IgD-negative memory B cell (primary cell): ENCODE measurements around the gene TTLL11. TPM values are rescaled to one million over a fixed set of nuclear protein-coding genes. Genes with fewer than 3 reads are reported as not detected.
A peak's percentile ranks its signal among the peaks of the same experiment; 100 is the strongest.

Experiments used
- H3K27ac Mint-ChIP-seq, 3 donors: one replicate each; pipeline ENCODE4 v1.8.0; 2020 to 2022; ENCODE audit warnings: mild to moderate bottlenecking in 3 of 3, mixed read lengths in 3 of 3, moderate library complexity in 1 of 3
- H3K27me3 Mint-ChIP-seq: one replicate; pipeline ENCODE4 v1.8.0; 2021; ENCODE audit warnings: mixed read lengths
- H3K36me3 Mint-ChIP-seq: one replicate; pipeline ENCODE4 v1.8.0; 2020; ENCODE audit warnings: mild to moderate bottlenecking, mixed read lengths
- H3K4me1 Mint-ChIP-seq, 3 donors: one replicate each; pipeline ENCODE4 v1.8.0; 2020 to 2022; ENCODE audit warnings: mixed read lengths in 3 of 3, mild to moderate bottlenecking in 1 of 3
- H3K4me3 Mint-ChIP-seq, 4 donors: one replicate each; pipeline ENCODE4 v1.8.0; 2020 to 2022; ENCODE audit warnings: mild to moderate bottlenecking in 4 of 4, mixed read lengths in 4 of 4, moderate library complexity in 3 of 4
- H3K9me3 Mint-ChIP-seq, 3 donors: one replicate each; pipeline ENCODE4 v1.8.0; 2020 to 2021; ENCODE audit warnings: mixed read lengths in 3 of 3, mild to moderate bottlenecking in 1 of 3
- polyA plus RNA-seq: library from polyadenylated mRNA; unstranded; fragments of 300-500 nt; fragmentation: Illumina TruSeq; gene quantifications from one replicate; pipeline ENCODE4 v1.2.3, GENCODE V29; 2021

TTLL11 gene
- polyA plus RNA-seq, 1 donor from 2014 or later: 6.0 TPM

DNA sequence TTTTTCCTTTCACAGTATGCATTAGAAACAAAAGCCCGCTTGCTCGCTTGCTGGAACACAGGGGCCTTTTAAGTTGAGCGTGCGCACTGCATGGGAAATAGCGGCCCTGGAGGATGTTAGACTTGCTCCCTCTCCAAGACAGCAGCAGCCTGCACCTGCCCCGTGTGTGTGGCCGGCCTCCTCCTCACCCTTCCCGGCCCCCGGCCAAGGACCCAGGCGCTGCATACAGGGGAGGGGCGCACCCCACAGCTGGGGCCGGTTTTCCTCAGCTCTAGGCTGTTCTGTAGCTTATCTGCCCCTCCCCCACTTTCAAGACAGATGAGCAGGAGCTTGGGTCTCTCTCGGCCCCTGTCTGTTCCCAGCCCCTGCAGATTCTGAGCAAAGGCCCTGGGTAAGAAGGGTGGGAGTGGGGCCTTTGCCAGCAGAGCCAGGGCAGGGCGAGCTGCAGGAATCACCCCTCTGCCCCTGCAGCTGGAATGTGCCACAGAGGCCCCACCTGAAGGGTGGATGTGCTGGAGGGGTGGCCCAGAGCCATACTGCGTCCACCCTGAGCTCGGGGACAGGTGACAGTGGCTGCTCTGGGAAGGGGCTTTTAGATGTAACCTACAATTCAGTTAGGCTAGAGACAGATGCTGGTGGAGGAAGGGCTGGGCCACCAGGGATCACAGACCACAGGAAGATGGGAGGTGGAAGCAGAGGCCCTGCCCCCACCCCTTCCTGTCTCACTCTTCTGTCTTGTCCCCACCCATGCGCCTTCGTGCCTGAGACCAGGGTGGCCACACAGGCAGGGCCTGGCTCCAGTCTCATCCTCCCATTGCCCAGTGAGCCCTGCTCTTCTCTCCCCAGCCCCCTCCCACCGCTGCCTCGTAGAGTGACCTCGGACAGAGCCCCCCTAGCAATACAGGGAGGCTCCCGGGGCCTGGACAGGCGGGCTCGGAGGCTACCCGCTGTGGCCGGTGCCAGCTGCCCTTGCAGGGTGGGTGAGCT is 309.3 kb downstream of the TTLL11 start:
- peaks cover 0 to 6% (median 0%) of the 10 kb centered on the region in 3 donors for H3K9me3 Mint-ChIP-seq
- H3K4me1 Mint-ChIP-seq: no peaks in the 10 kb centered on the region
- peaks cover 1% of the 10 kb centered on the region for H3K36me3 Mint-ChIP-seq
- no peak overlapping the region for H3K27ac Mint-ChIP-seq
- peaks cover 9% of the 10 kb centered on the region for H3K27me3 Mint-ChIP-seq
- no peak overlapping the region for H3K4me3 Mint-ChIP-seq

DNA sequence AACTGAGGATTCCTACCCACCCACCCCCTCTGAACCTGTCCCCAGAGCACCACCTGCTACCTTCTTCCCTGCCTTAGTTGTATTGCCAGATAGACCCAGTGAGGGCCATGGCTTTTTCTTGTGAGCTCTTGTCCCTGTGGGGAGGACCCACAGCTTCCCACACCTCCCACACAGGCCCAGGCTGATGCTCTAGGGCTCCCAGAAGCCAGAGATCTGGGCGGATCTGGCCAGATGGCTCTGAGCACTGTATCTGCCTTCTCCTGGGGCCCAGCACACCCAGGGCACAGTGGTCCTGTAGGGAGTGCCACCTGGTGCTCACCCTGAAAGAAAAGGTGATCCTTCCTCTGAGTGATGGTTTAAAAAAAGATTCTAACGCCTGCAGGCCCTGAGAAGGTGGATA is 310.0 kb downstream of the TTLL11 start:
- no peak overlapping the region for H3K27ac Mint-ChIP-seq
- no peaks in the 10 kb centered on the region for H3K4me1 Mint-ChIP-seq
- H3K27me3 Mint-ChIP-seq: peaks cover 9% of the 10 kb centered on the region
- H3K36me3 Mint-ChIP-seq: peaks cover 1% of the 10 kb centered on the region
- no peak overlapping the region for H3K4me3 Mint-ChIP-seq
- peaks cover 0 to 12% (median 1%) of the 10 kb centered on the region in 3 donors for H3K9me3 Mint-ChIP-seq

DNA sequence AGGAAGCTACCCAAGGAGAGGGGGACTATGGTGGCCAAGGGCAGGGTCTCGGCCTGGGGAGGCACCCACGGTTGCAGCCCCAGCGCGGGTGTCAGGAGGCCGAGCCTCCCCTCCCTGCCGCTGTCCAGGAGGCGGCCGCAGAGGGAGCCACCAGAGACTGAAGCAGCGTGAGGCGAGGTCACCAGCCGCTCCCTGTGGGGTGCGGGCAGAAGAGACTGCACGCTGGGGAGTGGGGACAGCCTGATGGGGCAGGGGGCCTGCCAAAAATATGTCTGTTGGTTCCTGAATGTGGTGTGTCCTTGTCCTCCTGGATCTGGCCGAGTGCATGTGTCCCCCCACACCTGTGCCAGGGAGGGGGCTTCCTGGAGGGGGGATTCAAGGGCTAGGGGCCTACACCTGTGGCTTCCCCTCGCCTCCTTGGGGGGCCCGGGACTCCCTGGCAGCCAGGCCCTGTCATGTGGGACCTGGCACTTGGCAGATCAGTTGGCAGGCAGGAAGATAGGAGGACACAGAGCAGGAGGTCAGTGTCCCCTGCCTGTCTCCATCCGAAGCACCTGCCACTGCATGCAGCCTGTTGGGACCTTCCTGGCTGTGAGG is 310.5 kb downstream of the TTLL11 start:
- H3K9me3 Mint-ChIP-seq: peaks cover 0 to 12% (median 1%) of the 10 kb centered on the region in 3 donors
- H3K4me3 Mint-ChIP-seq: no peak overlapping the region
- peak overlapping the region in 1 of 3 donors; percentile 28 for H3K27ac Mint-ChIP-seq
- no peaks in the 10 kb centered on the region for H3K4me1 Mint-ChIP-seq
- H3K36me3 Mint-ChIP-seq: peaks cover 1% of the 10 kb centered on the region
- H3K27me3 Mint-ChIP-seq: peaks cover 9% of the 10 kb centered on the region

DNA sequence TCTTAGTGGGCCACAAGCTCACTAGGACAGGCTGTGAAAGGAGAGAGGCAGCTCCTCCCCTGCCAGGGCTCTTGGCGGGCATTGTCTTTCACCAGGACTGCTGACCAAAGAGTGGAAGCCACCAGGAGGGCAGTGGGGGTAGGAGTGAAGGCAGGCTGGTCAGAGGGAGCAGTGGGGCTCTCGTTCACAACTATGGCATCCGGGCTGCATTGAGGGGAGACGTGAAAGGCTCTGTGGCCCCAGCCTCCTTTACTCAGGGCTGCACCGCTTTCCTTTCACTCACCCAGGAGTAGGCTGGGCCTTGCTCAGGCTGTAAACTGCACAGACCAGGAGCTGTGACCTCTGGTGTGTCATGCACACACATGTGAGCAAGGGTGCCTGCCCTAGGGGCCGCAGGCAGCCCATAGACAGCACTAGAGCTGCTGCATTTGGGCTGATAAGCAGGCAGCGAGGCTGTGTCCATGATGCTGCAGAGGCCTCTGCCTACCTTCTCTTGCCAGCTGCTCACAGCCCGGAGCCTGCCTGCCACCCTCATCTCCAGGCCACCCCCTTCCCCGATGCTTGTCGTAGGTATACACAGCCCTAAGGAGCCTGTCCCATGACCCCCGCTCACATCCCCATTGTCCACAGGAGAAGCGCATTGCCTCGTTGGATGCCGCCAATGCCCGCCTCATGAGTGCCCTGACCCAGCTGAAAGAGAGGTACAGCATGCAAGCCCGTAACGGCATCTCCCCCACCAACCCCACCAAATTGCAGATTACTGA is 311.2 kb downstream of the TTLL11 start:
- no peaks in the 10 kb centered on the region for H3K4me1 Mint-ChIP-seq
- H3K4me3 Mint-ChIP-seq: no peak overlapping the region
- peaks cover 7% of the 10 kb centered on the region for H3K27me3 Mint-ChIP-seq
- H3K36me3 Mint-ChIP-seq: peaks cover 1% of the 10 kb centered on the region
- peaks cover 0 to 12% (median 1%) of the 10 kb centered on the region in 3 donors for H3K9me3 Mint-ChIP-seq
- peak overlapping the region in 1 of 3 donors; percentile 28 for H3K27ac Mint-ChIP-seq

GRCh38 chr9:121781145-121781548 is 312.0 kb downstream of the TTLL11 start:
- Mint-ChIP-seq H3K27ac (no peak overlapping the region), H3K4me1 (no peaks in the 10 kb centered on the region), H3K36me3 (peaks cover 1% of the 10 kb centered on the region), H3K27me3 (peaks cover 4% of the 10 kb centered on the region), H3K9me3 (peaks cover 0 to 12% (median 1%) of the 10 kb centered on the region in 3 donors), H3K4me3 (no peak overlapping the region)

GRCh38 chr9:121780177-121781040 is 312.7 kb downstream of the TTLL11 start:
- H3K27me3 Mint-ChIP-seq: peaks cover 7% of the 10 kb centered on the region
- H3K4me1 Mint-ChIP-seq: peaks cover 0 to 3% (median 1%) of the 10 kb centered on the region in 3 donors
- H3K4me3 Mint-ChIP-seq: no peak overlapping the region
- H3K9me3 Mint-ChIP-seq: peaks cover 0 to 12% (median 1%) of the 10 kb centered on the region in 3 donors
- H3K36me3 Mint-ChIP-seq: peaks cover 1% of the 10 kb centered on the region
- peak overlapping the region in 1 of 3 donors; percentile 0 for H3K27ac Mint-ChIP-seq

DNA sequence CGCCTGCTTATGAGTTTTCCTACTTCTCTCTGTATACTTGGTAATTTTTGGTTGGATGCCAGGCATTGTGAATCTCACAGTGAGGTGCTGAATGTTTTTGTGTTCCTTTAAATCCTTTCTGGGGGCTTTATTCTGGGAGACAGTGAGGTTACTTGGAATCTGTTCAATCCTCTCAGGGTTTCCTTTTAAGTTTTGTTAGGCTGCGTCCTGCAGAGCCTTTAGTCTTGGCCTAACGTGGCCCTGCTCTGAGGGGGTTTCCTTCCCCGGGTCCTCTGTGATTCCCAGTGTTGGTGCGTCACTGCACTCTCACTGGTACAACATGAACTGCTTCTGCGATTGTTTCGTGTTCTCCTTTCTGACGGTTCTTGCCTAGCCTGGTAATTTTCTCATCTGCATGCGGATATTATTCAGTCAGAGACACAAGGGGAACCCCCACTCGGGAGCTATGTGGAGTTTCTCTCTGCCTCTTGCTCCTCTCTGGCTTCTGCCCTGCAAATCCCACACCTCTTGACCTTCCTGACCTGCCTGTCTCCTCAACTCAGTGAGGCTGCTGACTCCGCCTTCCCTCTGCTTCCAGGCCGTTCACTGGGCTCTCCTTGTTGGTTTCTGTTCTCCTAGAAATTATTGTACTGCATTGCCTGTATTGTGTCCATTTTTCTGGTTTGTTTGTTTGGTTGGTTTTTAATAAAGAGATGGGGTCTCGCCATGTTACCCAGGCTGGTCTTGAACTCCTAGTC is 313.6 kb downstream of the TTLL11 start:
- peaks cover 0 to 12% (median 1%) of the 10 kb centered on the region in 3 donors for H3K9me3 Mint-ChIP-seq
- H3K4me3 Mint-ChIP-seq: no peak overlapping the region
- peaks cover 0 to 4% (median 2%) of the 10 kb centered on the region in 3 donors for H3K4me1 Mint-ChIP-seq
- peak overlapping the region in 1 of 3 donors; percentile 0 for H3K27ac Mint-ChIP-seq
- peaks cover 8% of the 10 kb centered on the region for H3K27me3 Mint-ChIP-seq
- H3K36me3 Mint-ChIP-seq: peaks cover 1% of the 10 kb centered on the region

- H3K9me3 Mint-ChIP-seq: peaks cover 0 to 12% (median 1%) of the 10 kb centered on the region in 3 donors
- no peaks in the 10 kb centered on the region for H3K36me3 Mint-ChIP-seq
- H3K4me1 Mint-ChIP-seq: peaks cover 0 to 4% (median 2%) of the 10 kb centered on the region in 3 donors
- H3K27ac Mint-ChIP-seq: no peak overlapping the region
- no peak overlapping the region for H3K4me3 Mint-ChIP-seq
- peaks cover 8% of the 10 kb centered on the region for H3K27me3 Mint-ChIP-seq
These were observed 314.6 kb downstream of the TTLL11 start for GRCh38 chr9:121778252-121779225.

DNA sequence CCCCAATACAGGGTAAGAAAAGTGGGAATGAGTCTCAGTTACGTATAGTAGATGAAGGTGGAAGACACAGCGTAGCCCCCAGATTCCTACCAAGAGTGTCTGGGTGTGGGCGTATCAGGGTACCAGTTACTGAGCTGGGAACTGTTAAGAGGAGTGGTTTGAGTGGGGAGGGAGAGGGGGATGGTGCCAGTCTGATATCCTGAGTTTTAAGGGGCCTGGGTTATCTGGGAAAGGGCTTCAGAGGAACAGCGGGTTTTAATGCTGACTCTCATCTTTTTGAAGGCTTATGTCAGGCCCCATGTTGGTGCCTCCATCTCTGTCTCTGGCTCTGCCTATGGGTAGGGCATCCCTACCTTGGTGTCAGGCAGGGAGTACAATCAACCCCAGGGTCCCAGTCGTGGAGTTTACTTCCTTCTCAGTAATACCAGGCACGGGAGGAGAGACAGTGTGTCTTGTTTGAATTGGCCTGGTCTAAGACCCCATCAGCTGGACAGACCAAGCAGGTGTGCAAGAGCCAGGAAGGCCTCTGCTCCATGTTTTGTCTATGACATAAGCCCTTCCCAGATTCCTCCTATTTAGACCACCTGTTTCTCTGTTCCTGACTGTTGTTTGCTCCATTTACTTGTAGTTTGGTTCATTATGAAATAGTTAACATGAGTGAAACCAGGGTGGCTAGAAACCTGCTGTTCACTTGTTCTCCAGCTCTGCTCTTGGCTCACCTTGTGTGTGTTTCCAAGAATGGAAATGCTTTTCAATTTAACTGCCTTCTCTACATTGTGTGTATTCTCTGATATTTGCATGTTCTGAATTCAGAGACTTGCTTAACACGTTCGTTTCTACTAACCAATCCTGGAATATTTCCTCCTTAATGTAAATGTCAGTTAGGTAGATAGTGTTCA is 316.1 kb downstream of the TTLL11 start:
- Mint-ChIP-seq H3K4me1 (peaks cover 0 to 4% (median 2%) of the 10 kb centered on the region in 3 donors), H3K9me3 (peaks cover 0 to 12% (median 1%) of the 10 kb centered on the region in 3 donors), H3K36me3 (no peaks in the 10 kb centered on the region), H3K27me3 (peaks cover 6% of the 10 kb centered on the region), H3K27ac (no peak overlapping the region), H3K4me3 (no peak overlapping the region)

- Mint-ChIP-seq H3K4me1 (peaks cover 0 to 4% (median 2%) of the 10 kb centered on the region in 3 donors), H3K36me3 (no peaks in the 10 kb centered on the region), H3K27me3 (peaks cover 4% of the 10 kb centered on the region), H3K27ac (peak overlapping the region in 1 of 3 donors; percentile 25), H3K9me3 (peaks cover 0 to 12% (median 1%) of the 10 kb centered on the region in 3 donors), H3K4me3 (no peak overlapping the region)
These were observed 316.9 kb downstream of the TTLL11 start for GRCh38 chr9:121776001-121776738.
